K562 (cell line): ENCODE data around the gene THOC5. TPM values are rescaled to one million over a fixed set of nuclear protein-coding genes. Genes with fewer than 3 reads are reported as not detected.

ENCODE experiments used
- GABPB1 ChIP-seq: sonication (generic); formaldehyde crosslinking; IDR thresholded peaks from 2 replicates; pipeline ENCODE4 v1.8.0; 2022; ENCODE audit warnings: mild to moderate bottlenecking, missing genetic modification reagents
- HLTF ChIP-seq: fragments of 450-650 bp; IDR thresholded peaks from 2 replicates; pipeline ENCODE4 v1.6.1; 2016
- LCOR ChIP-seq: sonication (generic); formaldehyde crosslinking; IDR thresholded peaks from 2 replicates; pipeline ENCODE4 v1.8.0; 2022; ENCODE audit warnings: mild to moderate bottlenecking, missing genetic modification reagents
- MBD2 ChIP-seq: sonication (generic); IDR thresholded peaks from 2 replicates; pipeline ENCODE4 v1.6.1; 2016; ENCODE audit warnings: low read depth, borderline replicate concordance
- MIER1 ChIP-seq: fragments of 450-650 bp; IDR thresholded peaks from 2 replicates; pipeline ENCODE4 v1.6.1; 2016; ENCODE audit warnings: antibody characterized with exemption, mild to moderate bottlenecking, low read depth
- PRPF4 ChIP-seq: fragments of 200-400 bp; formaldehyde crosslinking; IDR thresholded peaks from one replicate; pipeline ENCODE4 v1.6.1; 2017; ENCODE audit warnings: low read length, low read depth, mild to moderate bottlenecking; ENCODE audit not compliant: insufficient read depth, poor library complexity, severe bottlenecking
- SIN3A ChIP-seq, 2 experiments: fragments of 150-350 bp in 1 of 2; IDR thresholded peaks; 2 replicates each; pipeline ENCODE4 v1.6.1; 2011 to 2016; ENCODE audit warnings: borderline replicate concordance in 2 of 2, low read depth in 2 of 2, low read length in 2 of 2, mild to moderate bottlenecking in 2 of 2, moderate library complexity in 2 of 2; ENCODE audit not compliant: control insufficient read depth in 1 of 2
- SRSF7 ChIP-seq: fragments of 200-400 bp; formaldehyde crosslinking; optimal IDR thresholded peaks from 2 replicates; pipeline ENCODE3; 2017; ENCODE audit warnings: mild to moderate bottlenecking, low read depth, low read length
- TRIM24 ChIP-seq, 2 experiments: fragments of 450-650 bp; IDR thresholded peaks; 2 replicates each; pipeline ENCODE4 v1.6.1; 2016
- ZBTB7A ChIP-seq: IDR thresholded peaks from 2 replicates; pipeline ENCODE4 v1.6.1; 2011; ENCODE audit warnings: low read depth, mild to moderate bottlenecking, low read length, moderate library complexity, borderline replicate concordance; ENCODE audit not compliant: control insufficient read depth
- ZNF780A ChIP-seq: fragments of 250-450 bp; sonication (Bioruptor Pico); IDR thresholded peaks from 2 replicates; pipeline ENCODE4 v1.5.0; 2021; ENCODE audit warnings: mild to moderate bottlenecking
- polyA plus RNA-seq, 8 experiments: library from polyadenylated mRNA; depleted of rRNA in 4 of 8; stranded (reverse) in 5 of 8; unstranded in 3 of 8; fragments of >200 nt; fragmentation: Nextera tagmentation in 2 of 8; fragmentation: Illumina TruSeq in 1 of 8; extraction: Ambion mirVana in 2 of 8; extraction: Trizol in 1 of 8; gene quantifications; 2 replicates each; pipeline versions ENCODE4 v1.2.1 to v1.2.3, GENCODE V29; 2011 to 2014; ENCODE audit warnings: inconsistent platforms in 1 of 8, missing spikeins in 1 of 8
- total RNA-seq, 7 experiments: library from RNA; depleted of rRNA in 6 of 7; stranded (reverse); fragments of >200 nt in 6 of 7; fragmentation: Illumina TruSeq in 2 of 7; extraction: Trizol in 2 of 7; gene quantifications; 2 replicates each; pipeline versions ENCODE4 v1.2.1 to v1.2.3, GENCODE V29; 2011 to 2021; ENCODE audit warnings: low replicate concordance in 1 of 7
- TF ChIP-seq, protein P1 (sequence below): sonication (generic); formaldehyde crosslinking; IDR thresholded peaks from 2 replicates; pipeline ENCODE4 v1.8.0; 2022; ENCODE audit warnings: missing genetic modification reagents, mild to moderate bottlenecking, moderate library complexity, borderline replicate concordance
- TF ChIP-seq, protein P2 (sequence below), 2 experiments: fragments of 450-650 bp; formaldehyde crosslinking in 1 of 2; IDR thresholded peaks; 2 replicates each; pipeline versions ENCODE4 v1.4.0 to v1.6.1; 2014 to 2020; ENCODE audit warnings: mild to moderate bottlenecking in 2 of 2, borderline replicate concordance in 1 of 2, low read depth in 1 of 2

Gene THOC5
- total and polyA plus RNA-seq, 9 of the 15 experiments (the other 6 are each of a cell fraction or from before 2014, with no cell fraction given), result 45.3 to 96.5 (median 51.4) TPM

DNA sequence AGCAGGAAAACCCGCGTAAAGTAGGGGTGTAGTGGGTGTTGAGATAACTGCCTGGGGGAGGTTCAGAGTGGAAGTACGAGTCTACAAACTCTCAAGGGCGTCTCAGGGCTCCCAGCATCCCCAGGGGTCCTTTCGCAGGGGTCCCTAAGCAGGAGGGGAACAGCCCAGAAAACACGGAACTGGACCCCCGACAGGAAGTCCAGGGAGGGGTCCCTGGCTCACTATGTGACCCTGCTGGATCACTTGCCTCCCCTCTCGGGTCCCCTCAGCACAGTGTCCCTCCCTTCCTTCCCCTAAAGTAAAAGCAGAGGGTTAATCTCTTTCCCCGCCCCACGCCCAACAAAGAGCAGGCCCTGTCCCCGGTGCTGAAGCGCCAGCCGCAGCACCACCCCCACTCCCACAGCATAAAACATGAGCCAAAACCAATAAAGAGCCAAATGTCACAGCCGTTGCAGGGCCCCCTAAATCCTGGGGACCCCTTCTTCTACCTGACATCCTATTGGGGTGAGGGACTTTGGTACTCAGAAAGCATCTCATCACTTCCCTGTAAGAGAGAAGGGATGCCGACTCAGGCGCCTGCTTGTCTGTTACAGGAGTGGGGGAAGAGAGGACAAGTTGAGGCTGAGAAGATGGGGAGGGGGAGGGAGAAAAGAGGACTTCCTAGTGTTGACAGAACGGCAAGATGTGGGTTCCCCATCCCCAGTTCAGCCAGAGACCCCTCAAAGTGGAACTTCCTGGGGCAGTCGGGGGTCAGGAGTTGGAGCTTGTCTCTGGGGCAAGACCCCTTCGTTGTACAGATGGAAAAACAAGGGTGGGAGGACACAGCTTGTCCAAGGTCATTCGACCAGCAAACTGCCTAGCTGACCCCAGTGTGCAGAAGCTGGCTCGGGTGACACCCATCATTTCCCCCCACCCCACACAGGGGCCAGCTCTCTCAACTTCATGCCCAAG is 75.0 kb downstream of the THOC5 start (continued):
- TF ChIP-seq, protein P1, sequence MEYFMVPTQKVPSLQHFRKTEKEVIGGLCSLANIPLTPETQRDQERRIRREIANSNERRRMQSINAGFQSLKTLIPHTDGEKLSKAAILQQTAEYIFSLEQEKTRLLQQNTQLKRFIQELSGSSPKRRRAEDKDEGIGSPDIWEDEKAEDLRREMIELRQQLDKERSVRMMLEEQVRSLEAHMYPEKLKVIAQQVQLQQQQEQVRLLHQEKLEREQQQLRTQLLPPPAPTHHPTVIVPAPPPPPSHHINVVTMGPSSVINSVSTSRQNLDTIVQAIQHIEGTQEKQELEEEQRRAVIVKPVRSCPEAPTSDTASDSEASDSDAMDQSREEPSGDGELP (CRISPR knock-in tag), result 0 out of 2 replicates have a peak, but pooled peaks have one; percentile 51
- TF ChIP-seq TRIM24 (IDR thresholded peaks at IDR 0.05) (no peak), SIN3A (IDR thresholded peaks at IDR 0.05; ENCODE audit: borderline replicate concordance in 2 of 2, control insufficient read depth in 1 of 2, low read depth in 2 of 2, low read length in 2 of 2) (peak; percentile 85 to 95; a peak in 3 of 4 replicates), MIER1 (peak; percentile 95), MBD2 (no peak), LCOR (CRISPR knock-in tag) (no peak), ZBTB7A (no peak), GABPB1 (CRISPR knock-in tag) (0 out of 2 replicates have a peak, but pooled peaks have one; percentile 36), ZNF780A (no peak), HLTF (no peak), SRSF7 (no peak), PRPF4 (no peak)
- TF ChIP-seq, protein P2, sequence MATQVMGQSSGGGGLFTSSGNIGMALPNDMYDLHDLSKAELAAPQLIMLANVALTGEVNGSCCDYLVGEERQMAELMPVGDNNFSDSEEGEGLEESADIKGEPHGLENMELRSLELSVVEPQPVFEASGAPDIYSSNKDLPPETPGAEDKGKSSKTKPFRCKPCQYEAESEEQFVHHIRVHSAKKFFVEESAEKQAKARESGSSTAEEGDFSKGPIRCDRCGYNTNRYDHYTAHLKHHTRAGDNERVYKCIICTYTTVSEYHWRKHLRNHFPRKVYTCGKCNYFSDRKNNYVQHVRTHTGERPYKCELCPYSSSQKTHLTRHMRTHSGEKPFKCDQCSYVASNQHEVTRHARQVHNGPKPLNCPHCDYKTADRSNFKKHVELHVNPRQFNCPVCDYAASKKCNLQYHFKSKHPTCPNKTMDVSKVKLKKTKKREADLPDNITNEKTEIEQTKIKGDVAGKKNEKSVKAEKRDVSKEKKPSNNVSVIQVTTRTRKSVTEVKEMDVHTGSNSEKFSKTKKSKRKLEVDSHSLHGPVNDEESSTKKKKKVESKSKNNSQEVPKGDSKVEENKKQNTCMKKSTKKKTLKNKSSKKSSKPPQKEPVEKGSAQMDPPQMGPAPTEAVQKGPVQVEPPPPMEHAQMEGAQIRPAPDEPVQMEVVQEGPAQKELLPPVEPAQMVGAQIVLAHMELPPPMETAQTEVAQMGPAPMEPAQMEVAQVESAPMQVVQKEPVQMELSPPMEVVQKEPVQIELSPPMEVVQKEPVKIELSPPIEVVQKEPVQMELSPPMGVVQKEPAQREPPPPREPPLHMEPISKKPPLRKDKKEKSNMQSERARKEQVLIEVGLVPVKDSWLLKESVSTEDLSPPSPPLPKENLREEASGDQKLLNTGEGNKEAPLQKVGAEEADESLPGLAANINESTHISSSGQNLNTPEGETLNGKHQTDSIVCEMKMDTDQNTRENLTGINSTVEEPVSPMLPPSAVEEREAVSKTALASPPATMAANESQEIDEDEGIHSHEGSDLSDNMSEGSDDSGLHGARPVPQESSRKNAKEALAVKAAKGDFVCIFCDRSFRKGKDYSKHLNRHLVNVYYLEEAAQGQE (IDR thresholded peaks at IDR 0.05; ENCODE audit: borderline replicate concordance), result peak; percentile 99
- TF ChIP-seq, protein P2 (CRISPR knock-in tag; IDR thresholded peaks at IDR 0.05; ENCODE audit: low read depth), result peak; percentile 96
